Bone marrow (tissue), 2 donors: Measurements from ENCODE around the gene MRPL39.

ENCODE experiments used
- DNase-seq, 2 donors: peaks; one replicate each; lab custom pipeline; 2025; lab: John Stamatoyannopoulos, UW

MRPL39 gene

DNA sequence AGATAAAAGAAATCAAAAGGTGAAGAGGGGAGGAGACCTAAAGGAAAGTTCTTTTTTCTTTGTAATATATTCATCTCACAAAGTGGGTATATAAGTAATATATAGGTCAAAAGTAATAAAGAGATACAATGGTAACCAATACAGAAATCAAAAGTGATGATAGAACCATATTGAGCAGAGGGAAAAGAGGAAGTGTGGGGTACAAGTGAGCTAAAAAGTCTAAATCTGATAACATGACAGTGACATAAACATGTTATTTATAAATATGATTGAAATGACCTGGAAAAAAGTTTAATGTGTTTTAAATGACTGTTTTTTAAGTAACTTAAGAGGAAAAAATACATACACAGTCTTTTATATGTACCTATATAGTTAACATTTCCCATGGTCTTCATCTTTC is 70.5 kb downstream of the MRPL39 start:
- peak in 1 of 2 donors; percentile 48 for DNase-seq

DNA sequence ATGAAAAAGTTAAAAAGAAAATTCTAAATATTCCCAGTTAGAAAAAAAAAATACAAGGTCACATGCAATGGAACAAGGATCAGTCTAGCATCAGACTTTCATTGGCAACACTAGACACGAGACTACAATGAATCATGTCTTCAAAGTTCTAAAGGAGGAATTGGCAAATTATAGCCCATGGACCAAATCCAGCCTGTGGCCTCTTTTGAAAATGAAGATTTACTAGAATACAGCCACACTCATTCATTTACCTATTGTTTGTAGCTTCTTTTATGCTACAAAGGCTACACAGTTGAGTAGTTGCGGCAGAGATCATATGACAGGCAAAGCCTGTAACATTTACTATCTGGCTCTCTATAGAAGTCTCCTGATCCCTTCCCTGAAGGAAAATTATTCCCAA is 71.4 kb downstream of the MRPL39 start:
- no peak for DNase-seq
